Psoas muscle (tissue), 8 donors: ENCODE results near the gene ABCB1. TPM values are rescaled to one million over a fixed set of nuclear protein-coding genes. Genes with fewer than 3 reads are reported as not detected.
A peak's percentile ranks its signal among the peaks of the same experiment; 100 is the strongest.

Experiments
- ATAC-seq, 4 donors: fragments of 200-7000 bp; cut with Tn5 transposase; one replicate each; pipeline ENCODE4 v1.9.1; 2020; ENCODE audit warnings: moderate library complexity in 3 of 4, mild to moderate bottlenecking in 2 of 4
- DNase-seq, 2 donors: peaks; one replicate each; pipeline ENCODE4 v3.0.0-alpha.2; 2020
- H3K27ac ChIP-seq: fragments of 200-600 bp; one replicate; pipeline ENCODE4 v1.8.0; 2022
- H3K27me3 ChIP-seq, 3 donors: fragments of 200-600 bp in 1 of 3; one replicate each; pipeline versions ENCODE4 v1.6.1 to v1.8.0; 2013 to 2022; ENCODE audit warnings: low read length in 2 of 3, mild to moderate bottlenecking in 2 of 3, moderate library complexity in 1 of 3; ENCODE audit not compliant: insufficient read depth in 3 of 3
- H3K36me3 ChIP-seq, 2 donors: fragments of 200-600 bp in 1 of 2; one replicate each; pipeline versions ENCODE4 v1.6.1 to v1.8.0; 2013 to 2022; ENCODE audit warnings: low read depth in 1 of 2, mild to moderate bottlenecking in 1 of 2, moderate library complexity in 1 of 2; ENCODE audit not compliant: insufficient read depth in 1 of 2
- H3K4me1 ChIP-seq: fragments of 200-600 bp; one replicate; pipeline ENCODE4 v1.8.0; 2022
- H3K4me3 ChIP-seq: fragments of 200-600 bp; one replicate; pipeline ENCODE4 v1.8.0; 2022; ENCODE audit warnings: mild to moderate bottlenecking
- H3K9me3 ChIP-seq: fragments of 200-600 bp; one replicate; pipeline ENCODE4 v1.8.0; 2022
- CTCF ChIP-seq: fragments of 200-600 bp; IDR thresholded peaks from one replicate; pipeline ENCODE4 v1.8.0; 2022; ENCODE audit warnings: antibody characterized with exemption
- WGBS, 3 donors: extraction: QIAGEN DNeasy Blood & Tissue Kit; methylation state at CpG; one replicate each; pipeline versions ENCODE4 v1.1.6 to v1.1.7; 2013; 5-methylcytosine and 5-hydroxymethylcytosine counted together
- intact Hi-C, 2 donors: fragments of 100-400 bp; cut with DNase I; formaldehyde crosslinking; loops; one replicate each; pipeline versions ENCODE4 v1.11.0 to v1.14.2; 2022
- polyA plus RNA-seq, 3 donors: library from polyadenylated mRNA; stranded (reverse); fragments of 200-250 nt; gene quantifications; one replicate each; pipeline ENCODE4 v1.2.3, GENCODE V29; 2013
- total RNA-seq, 4 donors: library from RNA; stranded (reverse); fragmentation: NEBNext Ultra II Directional in 2 of 4; extraction: Animal tissue kit (Norgen Biotek cat#: 25700) in 2 of 4; gene quantifications; one replicate each; pipeline versions ENCODE4 v1.2.1 to v1.2.4, GENCODE V29; 2021 to 2023
- donor health status: healthy with polysubstance abuse.
- donor health status: DM: no; HTN: no; CAD: no; lungs with moderate emphysema.
- donor health status: Bipolar disorder and iron deficiency.
- donor health status: healthy.
- donor health status: DM: yes; HTN: yes; CAD: no.
- donor health status: DM: no; HTN: no; CAD: no.
- donor health status: DM: no; HTN: no; CAD: no.
- donor health status: DM: yes; HTN: yes; CAD: no.

ABCB1 gene
- total and polyA plus RNA-seq, 7 donors = 0.09 to 2.4 (median 0.59) TPM

DNA sequence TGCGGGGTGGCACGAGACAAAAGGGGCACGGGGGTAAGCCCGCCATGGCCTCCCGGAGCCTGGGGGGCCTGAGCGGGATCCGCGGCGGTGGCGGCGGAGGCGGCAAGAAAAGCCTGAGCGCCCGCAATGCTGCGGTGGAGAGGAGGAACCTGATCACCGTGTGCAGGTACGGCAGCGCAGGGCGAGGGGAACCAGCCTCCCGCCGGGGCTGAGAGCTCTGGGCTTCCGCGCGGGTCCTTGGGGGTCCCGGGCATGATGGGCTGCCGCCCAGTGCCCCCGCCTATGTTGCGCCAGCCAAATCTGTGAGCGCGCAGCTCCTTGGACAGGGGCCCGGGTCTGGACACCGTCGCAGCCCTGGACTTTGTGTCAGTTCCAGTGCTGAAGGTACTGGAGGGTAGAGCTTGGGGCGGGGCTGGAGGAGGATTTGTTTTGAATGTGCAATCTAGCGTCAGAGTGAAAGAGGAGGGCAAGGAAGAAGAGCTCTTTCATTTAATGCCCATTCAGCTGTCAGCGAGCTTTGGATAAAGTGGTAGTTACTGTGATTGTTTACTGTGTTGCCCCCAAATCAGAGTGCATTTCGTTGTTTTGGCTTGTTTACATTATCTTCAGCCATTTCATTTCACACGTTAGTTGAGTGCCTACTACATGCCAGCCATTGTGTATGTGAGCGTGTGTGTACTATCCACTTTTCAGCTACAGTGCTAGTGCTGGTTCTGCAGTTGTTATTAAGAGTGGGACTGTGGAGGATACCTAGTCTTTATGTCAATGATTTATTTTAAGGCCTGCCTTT, 28.3 kb upstream of the ABCB1 start:
- peak; percentile 17 to 57 for DNase-seq
- no peaks in the 10 kb centered on the region for H3K4me1 ChIP-seq
- intact Hi-C loops = no loop called here
- H3K9me3 ChIP-seq = no peaks in the 10 kb centered on the region
- TF ChIP-seq CTCF = no peak
- H3K27ac ChIP-seq = peak overlapping the region; percentile 44
- peak; percentile 23 to 54 (median 41) for ATAC-seq
- peak overlapping the region; percentile 82 for H3K4me3 ChIP-seq
- no peaks in the 10 kb centered on the region for H3K36me3 ChIP-seq
- 6 to 13% (median 6%) methylated on average over 21 to 39 of the region's 39 CpGs for WGBS, 3 donors
- no peaks in the 10 kb centered on the region for H3K27me3 ChIP-seq

DNA sequence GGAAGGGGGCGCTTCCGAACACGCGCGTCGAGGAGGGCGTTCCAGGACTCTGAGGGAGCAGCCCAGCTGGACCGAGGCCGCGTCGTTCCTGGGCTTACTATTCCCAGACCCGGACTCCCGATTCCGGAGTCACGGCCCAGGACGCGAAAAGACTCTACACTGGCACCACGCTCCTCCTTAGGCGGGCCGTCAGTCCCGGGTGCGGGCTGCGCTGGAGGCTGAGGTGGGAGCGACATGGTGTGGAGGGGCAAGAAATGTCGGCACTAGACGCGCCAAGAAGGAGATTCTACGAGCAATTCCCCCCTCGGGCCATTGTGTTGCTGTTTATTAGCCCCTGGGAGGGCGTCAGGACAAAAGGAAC, 26.9 kb upstream of the ABCB1 start:
- 1 to 2% (median 1%) methylated on average over 28 to 30 of the region's 30 CpGs for WGBS, 3 donors
- Histone ChIP-seq H3K4me1 (no peaks in the 10 kb centered on the region), H3K27ac (peak overlapping the region; percentile 44), H3K9me3 (no peaks in the 10 kb centered on the region), H3K27me3 (no peaks in the 10 kb centered on the region), H3K36me3 (no peaks in the 10 kb centered on the region), H3K4me3 (peak overlapping the region; percentile 82)
- intact Hi-C loops = no loop called here
- ATAC-seq (peak; percentile 20 to 50 (median 44)), DNase-seq (peak; percentile 20 to 52)
- TF ChIP-seq CTCF = no peak

- 83 to 88% (median 83%) methylated on average over 15 of the region's 15 CpGs for WGBS, 3 donors
- H3K4me3 ChIP-seq = no peak overlapping the region
- H3K27me3 ChIP-seq = no peaks in the 10 kb centered on the region
- no peak for TF ChIP-seq CTCF
- no peak for DNase-seq
- no peaks in the 10 kb centered on the region for H3K4me1 ChIP-seq
- H3K27ac ChIP-seq = no peak overlapping the region
- ATAC-seq = no peak
- no peaks in the 10 kb centered on the region for H3K36me3 ChIP-seq
- no peaks in the 10 kb centered on the region for H3K9me3 ChIP-seq
- intact Hi-C loops = no loop called here
Observed at GRCh38 chr7:87625101-87625500, 24.4 kb upstream of the ABCB1 start.

- H3K27me3 ChIP-seq = no peaks in the 10 kb centered on the region
- no peak overlapping the region for H3K4me3 ChIP-seq
- no peaks in the 10 kb centered on the region for H3K36me3 ChIP-seq
- 74 to 77% (median 75%) methylated on average over 7 of the region's 7 CpGs for WGBS, 3 donors
- H3K27ac ChIP-seq = no peak overlapping the region
- no peaks in the 10 kb centered on the region for H3K4me1 ChIP-seq
- intact Hi-C loops = no loop called here
- DNase-seq = no peak
- no peak for ATAC-seq
- no peaks in the 10 kb centered on the region for H3K9me3 ChIP-seq
- no peak for TF ChIP-seq CTCF
Observed at GRCh38 chr7:87624628-87625027, 23.9 kb upstream of the ABCB1 start.

DNA sequence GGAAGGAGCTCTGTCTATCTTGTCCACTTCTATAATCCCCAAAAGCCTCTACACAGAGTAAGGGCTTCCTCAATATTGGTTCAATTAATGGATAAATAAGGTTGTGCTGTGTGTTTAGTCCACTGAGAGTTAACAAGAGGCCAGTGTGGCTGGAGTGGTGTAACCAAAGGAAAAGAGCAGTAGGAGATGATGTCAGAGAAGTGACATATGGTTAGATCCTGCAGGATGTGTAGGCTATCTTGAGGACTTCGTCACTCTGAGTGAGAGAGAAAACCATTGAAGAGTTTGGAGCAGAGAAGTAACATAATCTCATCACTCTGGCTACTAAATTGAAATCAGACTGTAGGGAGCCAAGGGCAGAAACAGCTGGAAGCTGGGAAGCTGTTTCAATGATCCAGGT, 14.5 kb upstream of the ABCB1 start:
- no peaks in the 10 kb centered on the region for H3K36me3 ChIP-seq
- TF ChIP-seq CTCF = no peak

More for the DNA sequence above, 14.5 kb upstream of the ABCB1 start:
- Histone ChIP-seq H3K4me1 (no peaks in the 10 kb centered on the region), H3K4me3 (no peak overlapping the region), H3K9me3 (no peaks in the 10 kb centered on the region), H3K27me3 (peaks cover 0 to 3% (median 0%) of the 10 kb centered on the region in 3 donors), H3K27ac (no peak overlapping the region)
- 29 to 60% (median 56%) methylated on average over 1 of the region's 1 CpG for WGBS, 3 donors
- DNase-seq (no peak), ATAC-seq (no peak)
- intact Hi-C loops = no loop called here
